Colon (tissue), 2 donors: ENCODE measurements around the gene COIL.

ENCODE experiments used
- FAIRE-seq: peaks from 2 replicates; lab custom pipeline; 2012; peaks lifted over from hg19 to GRCh38; lab: Jason Lieb, UNC
- donor health status: control.
- donor health status: control.

Gene COIL

GRCh38 chr17:56933868-56934267 lies 27.0 kb downstream of the COIL start:
- FAIRE-seq: no peak

GRCh38 chr17:56933151-56933745 lies 27.6 kb downstream of the COIL start:
- FAIRE-seq: no peak

DNA sequence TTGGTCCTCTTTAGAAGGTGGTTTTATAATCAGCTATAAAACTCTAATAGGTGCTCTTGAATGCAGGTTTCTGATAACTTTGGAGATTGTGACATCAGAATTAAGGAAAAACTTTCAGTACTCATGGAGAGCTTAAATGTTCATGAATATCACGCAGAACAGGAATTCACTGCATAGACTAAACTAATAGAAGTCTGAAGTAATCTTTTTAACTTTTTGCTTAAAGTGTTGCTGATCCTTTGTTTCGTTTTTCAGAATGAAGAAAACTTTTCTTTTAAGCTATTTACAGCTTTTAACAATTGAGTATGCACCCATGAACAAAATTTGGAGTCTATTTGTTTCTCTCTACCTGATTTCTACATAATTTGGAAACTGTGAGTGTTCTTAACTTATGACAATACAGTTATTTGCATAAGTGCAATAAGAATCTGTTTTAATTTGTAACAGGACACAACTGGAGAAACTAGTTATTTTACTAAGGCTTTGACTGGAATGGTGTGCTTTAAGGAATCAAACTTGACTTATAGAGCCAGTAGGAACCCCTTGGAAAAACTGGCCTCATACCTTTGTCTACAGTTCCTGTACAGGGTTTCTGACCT lies 30.0 kb downstream of the COIL start:
- FAIRE-seq: no peak

- no peak for FAIRE-seq
Measured at GRCh38 chr17:56929362-56929969, 31.4 kb downstream of the COIL start.

- no peak for FAIRE-seq
Measured at GRCh38 chr17:56928586-56928985, 32.3 kb downstream of the COIL start.

DNA sequence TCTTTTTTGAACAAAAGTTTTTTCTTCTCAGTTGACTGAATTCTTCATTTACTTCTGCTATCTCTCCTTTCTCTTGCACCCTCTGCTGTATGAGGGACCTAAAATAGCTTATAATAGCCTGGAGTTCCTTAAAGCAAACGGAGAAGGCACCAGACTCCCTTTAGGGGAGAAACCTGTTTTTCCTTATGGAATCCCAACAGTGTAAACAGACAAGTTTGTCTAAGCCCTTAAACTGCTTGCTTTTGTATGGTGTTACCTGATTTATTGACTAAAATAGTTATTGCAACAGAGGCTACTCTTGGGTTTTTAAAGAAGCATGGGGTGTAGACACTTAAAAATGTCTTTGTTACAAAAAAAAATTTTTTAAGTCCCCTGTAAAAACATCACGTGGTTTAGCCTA lies 34.1 kb downstream of the COIL start:
- no peak for FAIRE-seq

- no peak for FAIRE-seq
Measured at GRCh38 chr17:56926270-56926669, 34.6 kb downstream of the COIL start.

DNA sequence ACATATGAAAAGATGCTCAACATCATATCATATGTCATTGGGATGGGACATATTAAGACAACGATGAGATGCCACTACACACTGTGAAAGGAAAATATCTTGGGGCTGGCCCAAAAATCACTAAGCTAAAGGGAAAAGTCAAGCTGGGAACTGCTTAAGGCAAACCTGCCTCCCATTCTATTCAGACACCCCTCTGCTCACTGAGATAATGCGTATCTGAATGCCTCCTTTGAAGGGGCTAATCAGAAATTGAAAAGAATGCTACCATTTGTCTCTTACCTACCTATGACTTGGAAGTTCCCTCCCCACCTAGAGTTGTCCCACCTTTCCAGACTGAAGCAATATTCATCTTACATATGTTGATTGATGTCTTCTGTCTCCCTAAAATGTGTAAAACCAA lies 35.8 kb downstream of the COIL start:
- FAIRE-seq: no peak

DNA sequence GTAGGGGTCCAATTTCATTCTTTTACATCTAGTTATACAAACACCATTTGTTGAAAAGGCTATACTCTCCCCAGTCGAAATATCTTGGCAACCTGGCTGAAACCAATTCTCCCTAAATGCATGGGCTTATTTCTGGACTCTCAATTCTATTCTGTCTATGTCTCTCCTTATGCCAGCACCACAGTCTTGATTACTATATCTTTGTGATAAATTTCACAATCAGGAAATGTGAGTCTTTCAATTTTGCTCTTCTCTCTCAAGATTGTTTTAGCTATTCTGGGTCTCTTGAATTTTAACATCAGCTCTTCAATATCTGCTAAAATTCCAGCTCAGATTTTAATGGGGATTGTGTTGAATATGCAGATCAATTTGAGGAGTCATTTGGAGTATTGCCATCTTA lies 41.1 kb downstream of the COIL start:
- FAIRE-seq: no peak

- no peak for FAIRE-seq
Measured at GRCh38 chr17:56918916-56919315, 41.9 kb downstream of the COIL start.

- FAIRE-seq: no peak
Measured at GRCh38 chr17:56917559-56918296, 43.1 kb downstream of the COIL start.

GRCh38 chr17:56914581-56915273 lies 46.1 kb downstream of the COIL start:
- FAIRE-seq: no peak

GRCh38 chr17:56913867-56914580 lies 46.8 kb downstream of the COIL start, which contains the start of gene TRIM25:
Gene TRIM25 (minus strand): TSS chr17:56914049. CDS start chr17:56913988, 61 bp downstream.
- no peak for FAIRE-seq

DNA sequence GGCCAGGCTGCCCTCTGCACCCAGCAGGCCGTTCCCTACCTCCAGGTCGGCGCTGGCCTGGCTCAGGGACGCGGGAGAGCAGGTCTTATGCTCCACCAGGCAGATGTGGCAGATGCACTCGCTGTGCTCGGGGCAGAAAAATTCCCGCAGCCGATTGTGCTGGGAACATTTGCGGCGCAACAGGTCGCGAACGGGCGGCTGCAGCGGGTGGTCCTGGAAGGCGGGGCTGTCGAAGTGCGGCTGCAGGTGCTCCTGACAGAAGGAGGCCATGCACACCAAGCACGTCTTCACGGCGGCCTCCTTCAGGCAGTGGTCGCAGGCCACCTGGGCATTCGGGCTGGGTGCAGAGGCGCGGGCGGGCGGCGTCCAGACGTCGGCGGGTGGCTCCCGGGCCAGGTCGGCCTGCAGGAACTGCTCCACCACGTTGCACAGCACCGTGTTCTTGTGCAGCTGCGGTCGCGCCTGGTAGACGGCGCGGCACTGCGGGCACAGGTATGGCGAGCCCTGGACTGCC lies 47.4 kb downstream of the COIL start:
- FAIRE-seq: no peak

- FAIRE-seq: no peak
Measured at GRCh38 chr17:56913000-56913311, 47.9 kb downstream of the COIL start.

- no peak for FAIRE-seq
Measured at GRCh38 chr17:56912105-56912999, 48.5 kb downstream of the COIL start.

DNA sequence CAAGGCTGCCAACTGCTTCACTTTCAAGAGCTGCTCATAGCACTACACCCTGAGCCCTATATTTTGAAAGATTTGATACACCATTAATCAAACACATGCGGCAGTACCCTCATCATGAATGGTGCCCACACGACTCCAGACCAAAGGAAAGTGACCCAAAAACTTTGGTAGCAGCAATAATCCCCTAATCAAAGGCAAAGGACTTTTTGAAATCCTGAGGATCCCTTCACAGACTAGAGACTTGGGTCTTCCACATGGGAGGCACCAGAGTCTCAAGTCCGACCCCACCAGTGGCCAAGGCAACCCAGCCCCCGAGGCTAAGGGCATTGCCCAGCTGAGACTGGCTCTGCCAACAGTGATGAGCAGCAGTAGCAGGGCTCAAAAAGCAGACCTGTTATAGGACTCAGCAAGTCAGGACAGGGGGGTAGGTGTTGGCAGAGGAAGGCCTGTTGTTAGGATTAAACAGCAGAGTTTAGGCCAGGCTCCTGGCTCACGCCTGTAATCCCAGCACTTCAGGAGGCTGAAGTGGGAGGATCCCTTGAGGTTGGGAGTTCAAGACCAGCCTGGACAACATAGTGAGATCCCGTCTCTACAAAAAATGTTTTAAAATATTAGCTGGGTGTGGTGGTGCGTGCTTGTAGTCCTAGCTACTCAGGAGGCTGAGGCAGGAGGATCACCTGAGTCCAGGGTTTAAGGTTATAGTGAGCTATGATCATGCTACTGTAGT lies 50.2 kb downstream of the COIL start:
- FAIRE-seq: no peak

DNA sequence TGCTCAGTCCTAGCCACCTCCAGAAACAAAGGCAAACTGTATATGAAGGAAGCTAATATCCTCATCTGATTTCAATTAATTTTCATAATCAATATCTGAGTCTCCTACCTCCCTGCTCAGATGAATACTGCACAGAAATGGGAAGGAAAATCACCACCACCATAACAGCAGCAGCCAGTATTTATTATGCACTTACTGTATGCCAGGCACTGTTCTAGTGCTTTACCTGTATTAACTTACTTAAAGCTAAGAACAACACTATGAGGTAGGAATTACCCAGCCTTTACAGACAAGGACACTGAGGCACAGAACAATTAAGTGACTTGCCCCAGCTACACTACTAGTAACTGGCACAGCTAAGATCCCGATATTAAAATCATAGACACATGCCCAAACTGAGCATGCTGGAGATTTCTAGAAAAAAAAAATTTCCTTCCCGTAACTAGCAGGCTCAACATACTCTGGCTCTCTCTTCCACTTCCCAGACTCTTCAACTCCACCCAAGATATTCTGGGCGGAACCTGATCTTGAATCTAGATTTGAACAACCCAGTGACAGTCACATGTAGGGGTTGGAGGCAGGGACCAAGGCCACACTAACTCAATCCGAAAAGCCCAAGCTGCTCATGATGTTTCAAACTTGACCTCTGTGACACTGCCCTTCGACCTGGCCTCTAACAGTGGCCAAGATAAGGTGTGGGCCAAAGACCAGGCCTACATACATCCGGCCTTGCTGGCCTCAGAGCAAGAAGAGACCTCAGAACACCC lies 50.9 kb downstream of the COIL start:
- FAIRE-seq: no peak

DNA sequence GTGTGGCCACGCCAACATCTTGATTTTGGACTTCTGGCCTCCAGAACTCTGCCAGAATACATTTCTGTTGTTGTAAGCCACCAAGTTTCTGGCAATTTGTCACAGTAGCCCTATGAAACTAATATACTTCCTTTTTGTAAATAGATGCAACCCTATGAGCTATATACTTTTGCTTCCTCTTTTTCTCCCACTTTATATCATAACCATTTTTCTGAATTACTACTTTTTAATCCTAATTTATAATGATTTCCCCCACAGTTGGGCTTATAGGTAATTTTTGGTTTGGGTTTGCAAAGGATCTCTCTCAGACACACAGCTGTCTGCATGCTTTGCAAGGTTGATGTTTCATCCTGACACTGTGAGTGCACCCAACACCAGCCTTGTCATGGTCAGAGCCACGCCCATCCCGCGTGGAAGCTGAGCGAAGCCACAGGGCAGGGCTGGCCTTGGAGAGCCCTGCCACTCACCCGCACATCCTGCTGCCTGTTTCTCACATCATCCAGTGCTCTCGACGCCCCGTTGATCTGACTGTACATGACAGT lies 52.8 kb downstream of the COIL start:
- FAIRE-seq: no peak
